Epidermal melanocyte (primary cell): Measurements from ENCODE around the gene PPIP5K2.

Experiments used
- DNase-seq: peaks from one replicate; pipeline ENCODE4 v3.0.0; 2011; ENCODE audit warnings: low spot score; ENCODE audit not compliant: insufficient read length

Gene PPIP5K2

DNA sequence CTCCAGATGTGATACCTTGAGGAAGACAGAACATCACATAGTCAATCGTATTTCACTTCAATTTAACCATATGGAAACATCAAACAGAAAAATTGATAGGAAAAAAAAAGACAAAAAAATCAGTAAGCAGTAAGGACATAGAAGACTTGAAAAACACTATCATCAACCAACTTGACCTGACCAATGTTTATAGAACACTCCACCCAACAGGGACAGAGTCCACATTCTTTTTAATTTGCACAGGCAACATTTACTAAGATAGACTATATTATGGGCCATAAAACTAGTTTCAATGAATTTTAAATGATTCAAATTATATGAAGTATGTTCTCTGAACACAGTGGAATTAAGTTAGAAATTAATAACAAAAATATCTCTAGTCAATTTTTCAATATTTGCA lies 117.7 kb downstream of the PPIP5K2 start:
- no peak for DNase-seq

DNA sequence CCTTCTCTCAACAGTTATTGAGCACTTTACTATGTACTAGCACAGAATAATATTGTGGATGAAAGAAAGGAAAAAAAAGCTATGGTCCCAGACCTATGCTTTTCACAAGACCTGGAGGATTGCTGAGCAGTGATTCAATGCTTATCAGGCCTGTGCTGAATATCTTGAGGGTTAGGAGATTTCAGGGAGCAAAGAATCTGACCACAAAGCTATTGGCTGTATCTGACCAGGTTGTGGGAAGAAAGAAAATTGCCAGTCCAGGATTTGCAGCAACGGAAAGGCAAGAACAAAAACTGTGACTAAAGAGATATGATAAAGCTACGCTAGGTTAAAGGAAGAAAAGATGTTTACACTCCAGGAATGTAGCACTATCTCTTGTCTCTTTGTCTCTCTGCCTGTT lies 123.6 kb downstream of the PPIP5K2 start:
- DNase-seq, result no peak

DNA sequence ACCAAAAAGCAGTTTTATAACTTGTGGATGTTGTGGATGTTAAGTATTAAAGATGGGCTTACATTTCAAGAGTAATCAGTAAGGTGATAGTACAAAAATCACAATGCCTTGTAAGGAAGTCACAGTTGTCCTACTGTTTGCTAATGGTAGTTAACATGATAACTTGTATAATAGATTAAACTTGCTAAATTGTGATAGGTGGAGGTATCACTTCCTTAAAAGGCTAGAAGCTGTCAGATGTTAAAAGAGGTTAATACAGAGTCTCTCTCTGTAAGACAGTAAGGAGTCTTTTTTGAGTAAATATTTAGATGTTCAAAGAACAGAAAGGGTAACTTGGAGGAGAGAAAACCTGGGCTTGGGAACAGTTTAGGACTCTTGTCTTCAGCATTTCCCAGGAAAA lies 124.3 kb downstream of the PPIP5K2 start:
- DNase-seq, result no peak

DNA sequence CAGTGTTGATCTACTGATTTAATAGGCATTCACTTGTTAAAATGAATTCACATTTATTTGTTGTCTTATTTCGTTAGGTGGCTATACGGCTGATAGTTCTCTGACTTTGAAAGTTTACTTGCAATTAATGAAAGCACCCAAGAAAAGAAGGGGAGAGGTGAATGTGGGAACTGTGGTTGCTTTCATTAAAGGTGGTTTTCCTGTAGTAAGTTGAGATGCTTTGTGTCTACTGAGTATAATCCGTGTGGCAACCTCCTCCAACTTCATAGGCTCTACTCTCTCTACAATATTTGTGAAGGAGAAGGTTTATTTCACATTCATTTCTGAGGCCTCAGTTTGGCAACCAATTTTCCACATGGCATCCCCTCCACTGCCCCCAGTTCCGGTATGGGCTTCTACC lies 125.7 kb downstream of the PPIP5K2 start:
- DNase-seq, result no peak

DNA sequence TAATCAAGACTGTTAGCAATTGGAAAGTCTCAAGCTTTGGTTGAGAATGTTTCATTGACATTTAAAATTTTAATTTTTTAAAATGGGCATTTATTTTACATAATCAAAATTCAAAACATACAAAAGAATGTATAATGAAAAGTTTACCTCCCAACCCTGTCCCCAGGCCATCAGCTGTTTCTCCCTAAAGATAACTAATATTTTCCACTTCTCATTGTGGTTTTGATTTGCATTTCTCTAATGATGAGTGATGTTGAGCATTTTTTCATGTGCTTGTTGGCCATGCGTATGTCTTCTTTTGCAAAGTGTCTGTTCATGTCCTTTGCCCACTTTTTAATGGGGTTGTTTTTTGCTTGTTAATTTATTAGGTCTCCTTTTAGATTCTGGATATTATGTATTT lies 127.0 kb downstream of the PPIP5K2 start:
- DNase-seq, result no peak

DNA sequence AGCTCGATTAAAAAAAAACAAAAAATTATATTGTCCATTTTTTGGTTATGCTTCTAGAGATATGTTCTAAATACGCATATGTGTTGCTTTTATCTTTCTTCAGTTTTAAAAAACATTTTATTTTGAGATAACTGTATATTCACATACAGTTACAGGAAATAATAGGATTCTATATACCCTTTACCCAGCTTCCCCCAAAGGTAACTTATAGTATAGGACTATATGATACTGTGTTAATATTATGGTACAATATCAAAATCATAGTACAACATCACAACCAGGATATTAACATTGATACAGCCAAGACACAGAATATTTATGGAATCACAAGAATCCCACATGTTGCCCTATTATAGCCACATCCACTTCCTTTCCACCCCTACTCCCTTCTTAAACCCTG lies 129.0 kb downstream of the PPIP5K2 start:
- no peak for DNase-seq

DNA sequence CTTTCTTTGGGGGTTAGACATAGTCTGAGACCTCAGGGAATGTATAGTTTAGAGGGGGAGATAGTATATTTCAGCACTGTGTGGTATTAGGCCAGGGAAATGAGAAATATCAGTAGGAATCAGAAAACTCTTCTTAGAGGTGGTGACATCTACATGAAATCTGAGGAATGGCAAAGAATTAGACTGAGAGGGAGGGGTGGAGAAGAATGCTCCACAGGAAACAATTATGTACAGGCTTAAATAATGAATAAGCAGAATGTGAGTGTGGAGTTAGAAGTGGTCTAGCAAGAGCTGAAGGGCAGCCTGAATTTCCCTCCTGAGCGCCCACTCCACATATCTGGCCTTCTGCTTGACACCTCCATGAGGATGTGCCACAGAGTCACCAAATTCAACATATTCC lies 134.8 kb downstream of the PPIP5K2 start:
- no peak for DNase-seq

DNA sequence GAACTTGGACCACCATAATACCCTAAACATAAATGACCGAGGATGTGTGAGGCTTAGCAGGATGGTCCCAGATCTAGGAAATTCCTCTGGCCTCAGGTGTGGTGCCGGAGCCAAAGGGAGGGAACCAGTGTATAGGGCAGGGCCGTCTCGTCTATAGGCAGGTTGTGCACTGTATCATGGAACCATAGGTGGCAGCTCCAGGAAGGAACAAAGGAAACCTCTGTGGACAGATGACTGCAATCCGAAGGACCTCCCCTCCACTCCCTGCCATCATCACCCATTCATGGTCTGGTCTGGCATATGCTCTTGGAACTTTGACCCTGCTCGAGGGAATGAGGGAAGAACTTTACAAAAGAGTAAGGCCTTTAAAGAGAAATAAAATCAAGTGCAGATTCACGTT lies 135.6 kb downstream of the PPIP5K2 start:
- DNase-seq, result no peak

DNA sequence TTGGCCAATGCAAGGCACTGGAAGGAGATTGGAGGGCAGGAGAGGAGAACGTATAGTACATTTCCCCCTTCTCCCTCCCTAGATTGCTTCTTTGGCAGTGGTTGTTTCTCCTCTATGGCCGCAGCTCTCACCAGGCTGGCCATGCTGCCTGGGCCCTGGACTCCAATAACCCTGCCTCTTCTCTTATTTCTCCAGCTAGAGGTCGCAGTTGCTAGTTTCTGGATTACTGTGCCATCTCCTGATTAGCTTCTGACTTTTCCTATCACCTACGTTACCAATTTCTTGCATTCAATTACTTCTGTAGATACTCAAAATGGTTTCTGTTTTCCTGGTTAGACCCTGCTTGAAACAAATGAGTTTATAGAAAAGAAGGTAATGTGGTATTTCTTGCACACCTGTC lies 136.1 kb downstream of the PPIP5K2 start:
- DNase-seq, result no peak

DNA sequence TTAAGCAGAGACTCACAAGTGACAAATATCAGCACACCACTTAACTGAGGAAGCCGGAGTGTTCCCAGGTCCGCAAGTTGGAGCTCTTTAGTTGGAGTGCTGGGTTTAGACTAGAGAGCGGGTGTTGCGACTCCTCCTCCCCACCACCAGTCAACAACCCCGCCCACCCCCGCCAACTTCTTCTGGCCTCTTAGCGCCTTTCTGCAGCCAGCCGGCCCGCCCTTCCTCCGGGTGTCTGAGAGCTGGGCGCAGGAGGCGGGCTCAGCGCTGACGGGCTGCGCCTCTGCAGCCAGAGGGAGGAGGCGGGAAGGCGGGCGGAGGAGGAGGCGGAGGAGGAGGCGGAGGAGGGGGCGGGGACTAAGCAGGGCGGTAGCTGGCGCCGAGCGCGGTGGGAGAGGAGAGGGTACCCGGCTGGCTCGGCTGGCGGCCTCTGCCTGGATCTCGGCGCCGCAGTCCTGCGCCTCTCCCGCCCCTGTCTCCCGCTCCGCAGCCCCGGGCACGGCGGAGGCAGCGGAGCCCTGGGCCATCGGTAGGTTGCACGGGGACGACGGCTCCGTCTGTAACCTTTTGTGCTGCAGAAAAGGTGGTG lies 138.4 kb downstream of the PPIP5K2 start, which contains the start of gene MACIR:
Gene MACIR (plus strand): TSS at position 396 of the 589 bp plus-strand sequence. CDS start 17,157 bp downstream, outside the sequence.
- DNase-seq, result peak; percentile 78

DNA sequence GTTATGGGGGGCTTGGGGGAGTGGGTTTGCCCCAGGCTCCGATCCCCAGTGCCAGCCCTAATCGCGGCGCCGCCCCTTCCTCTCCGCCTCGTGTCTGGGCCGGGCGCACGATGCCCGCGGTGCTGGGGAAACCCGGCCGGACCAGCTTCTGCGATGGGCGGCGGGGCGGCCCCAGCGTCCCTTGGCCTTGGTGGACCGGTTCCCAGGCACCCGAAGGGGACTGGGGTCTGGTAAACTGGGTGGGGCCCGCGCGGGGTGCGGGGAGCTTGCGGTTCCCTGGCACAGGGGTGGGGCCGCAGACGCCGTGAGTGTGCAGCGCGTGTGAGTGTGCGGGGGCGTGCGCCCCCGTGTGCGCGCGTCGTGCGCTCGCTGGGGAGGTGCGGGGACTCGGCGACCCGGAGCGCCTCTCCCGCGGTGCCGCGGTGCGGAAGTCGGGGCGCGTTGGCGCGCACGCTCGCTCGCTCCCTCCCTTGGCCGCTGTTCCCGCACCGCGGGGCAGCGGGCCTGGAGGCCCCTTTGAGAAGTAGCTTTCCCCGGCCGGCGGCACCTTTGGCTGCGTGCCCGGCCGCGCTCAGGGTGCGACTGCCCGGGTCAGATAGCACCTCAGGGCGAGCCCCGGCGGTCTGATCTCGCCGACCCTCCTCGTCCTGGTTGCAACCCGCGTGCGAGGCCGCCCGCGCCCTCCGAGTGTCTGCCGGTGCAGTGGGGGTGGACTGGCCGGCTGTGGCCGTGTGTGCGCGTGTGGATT lies 139.0 kb downstream of the PPIP5K2 start:
- DNase-seq, result no peak

DNA sequence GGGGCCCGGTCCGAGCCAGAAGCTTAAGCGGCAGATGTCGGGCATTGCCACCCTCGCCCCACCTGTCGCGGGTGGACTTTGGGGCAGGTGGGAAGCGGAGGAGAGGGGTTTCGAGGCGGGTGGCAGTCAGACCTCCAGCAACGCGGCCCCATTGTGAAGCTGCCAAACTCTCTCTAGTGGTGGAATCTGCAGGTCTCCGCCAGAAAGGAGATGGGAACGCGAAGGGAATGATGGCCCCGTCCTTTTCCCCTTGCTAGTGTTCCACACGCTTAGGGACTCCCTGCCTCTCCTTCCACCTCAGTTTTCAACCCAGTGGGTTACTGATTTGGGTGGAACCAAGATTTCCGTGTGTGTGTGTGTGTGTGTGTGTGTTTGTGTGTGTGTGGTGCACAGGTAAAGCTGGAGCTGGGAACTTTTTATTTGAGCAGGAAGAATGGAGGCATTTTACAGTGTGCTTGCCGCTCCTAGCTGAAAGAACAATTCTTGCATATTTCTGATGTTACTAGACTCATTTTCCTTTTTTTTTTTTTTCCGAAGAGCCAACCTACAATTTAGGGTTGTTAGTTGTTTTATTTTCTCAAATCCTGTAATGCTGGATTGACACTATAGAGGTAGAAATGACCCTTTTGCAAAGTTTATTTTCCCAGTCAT lies 139.7 kb downstream of the PPIP5K2 start:
- DNase-seq, result no peak

DNA sequence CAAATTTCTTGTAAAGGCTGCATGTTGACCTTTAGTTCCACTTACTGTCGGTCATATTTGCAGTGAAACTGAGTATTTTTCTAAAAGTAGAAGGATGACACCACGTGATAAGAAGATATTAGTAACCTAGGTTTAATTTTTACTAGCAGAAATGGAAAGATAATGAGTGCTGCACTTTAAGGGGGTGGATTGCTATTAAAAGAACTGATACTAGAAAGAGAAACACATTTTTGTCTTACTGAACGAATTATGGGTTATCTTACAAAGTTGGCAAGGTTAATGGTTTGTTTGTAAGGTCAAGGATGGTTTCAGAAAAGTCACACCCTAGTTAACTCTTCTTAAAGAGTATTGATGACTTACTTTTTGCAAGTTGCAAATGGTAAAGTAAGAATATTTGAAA lies 140.8 kb downstream of the PPIP5K2 start:
- no peak for DNase-seq
